GM12874 (cell line): Measurements from ENCODE around the gene SETD6.
A peak's percentile ranks its signal among the peaks of the same experiment; 100 is the strongest.

Experiments used
- CTCF ChIP-seq: IDR thresholded peaks from 2 replicates; pipeline ENCODE4 v1.5.1; 2011; ENCODE audit warnings: low read depth, mild to moderate bottlenecking, control low read depth, low read length, moderate library complexity; ENCODE audit not compliant: insufficient read depth

Gene SETD6

GRCh38 chr16:58487566-58488351 is 27.6 kb upstream of the SETD6 start:
- peak; percentile 94 for TF ChIP-seq CTCF

DNA sequence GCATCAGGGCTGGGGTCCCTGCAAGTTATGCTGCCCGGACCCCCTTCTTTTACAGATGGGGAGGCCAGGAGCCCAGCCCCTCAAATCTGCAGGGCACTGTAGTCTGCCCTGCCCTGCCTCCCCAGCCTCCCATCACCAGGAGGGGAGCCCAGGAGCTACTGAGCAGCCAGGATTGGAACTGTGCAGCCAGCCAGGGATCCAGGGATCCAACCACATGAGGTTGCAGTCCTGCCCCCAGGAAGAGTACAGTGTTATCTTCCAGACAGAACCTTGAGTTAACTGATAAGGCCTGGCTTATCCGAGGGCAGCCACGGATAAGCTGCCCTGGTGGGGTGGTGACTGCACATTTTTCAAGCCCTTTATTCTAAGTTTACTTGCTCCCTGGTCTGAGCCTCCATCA is 26.8 kb upstream of the SETD6 start:
- no peak for TF ChIP-seq CTCF

GRCh38 chr16:58490065-58490464 is 25.3 kb upstream of the SETD6 start:
- no peak for TF ChIP-seq CTCF

DNA sequence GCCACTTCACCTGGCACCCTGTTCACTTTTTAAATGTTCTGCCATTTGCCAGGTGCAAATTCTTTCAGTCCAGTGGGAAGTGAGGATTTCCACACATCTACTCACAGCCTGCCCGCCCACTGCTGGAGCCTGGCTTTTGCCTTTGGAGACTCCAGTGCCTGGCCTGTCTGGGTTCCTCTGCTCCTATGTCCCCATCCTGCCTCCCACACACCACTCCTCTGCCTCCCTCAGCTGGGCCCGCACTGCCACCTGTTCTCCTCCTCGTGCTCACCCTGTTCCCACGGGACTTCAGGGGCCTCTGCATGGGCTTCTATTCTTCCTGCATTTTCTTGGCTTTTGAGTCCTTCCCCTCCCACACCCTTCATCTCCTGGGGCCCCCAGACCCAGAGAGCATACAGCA is 23.3 kb upstream of the SETD6 start:
- no peak for TF ChIP-seq CTCF

GRCh38 chr16:58492735-58493134 is 22.6 kb upstream of the SETD6 start:
- TF ChIP-seq CTCF: no peak

DNA sequence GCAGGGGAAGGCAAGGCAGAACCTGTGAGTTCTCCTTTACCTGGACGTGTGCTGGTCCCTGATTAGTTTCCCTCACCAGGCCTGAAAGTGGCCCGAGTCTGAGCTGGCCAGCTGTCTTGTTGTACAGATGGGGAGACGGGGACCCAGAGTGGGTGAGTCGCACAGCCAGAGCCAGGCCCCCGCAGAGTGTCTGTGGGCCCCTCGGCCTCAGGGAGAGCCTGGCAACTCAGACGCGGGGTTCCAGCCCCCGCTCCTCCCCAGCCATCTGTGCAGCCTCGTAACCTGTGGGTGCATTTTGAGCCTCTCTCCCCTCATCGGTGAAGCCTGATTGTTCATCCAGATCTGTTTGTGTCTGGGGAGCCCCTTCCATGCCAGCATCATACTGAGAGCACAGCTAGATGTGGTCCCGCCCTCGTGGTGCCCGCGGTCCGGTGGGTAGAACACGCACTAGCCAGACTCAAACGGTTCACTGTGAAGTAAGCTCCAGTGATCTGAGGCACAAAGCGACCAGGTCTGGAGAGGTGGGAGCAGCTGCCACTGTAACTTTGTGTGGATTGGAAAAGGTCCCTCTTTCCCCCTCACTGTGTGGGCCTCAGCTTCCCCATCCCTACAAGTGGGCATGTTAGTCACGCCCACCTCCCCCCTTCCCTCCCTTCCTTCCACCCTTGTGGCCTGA is 21.4 kb upstream of the SETD6 start:
- no peak for TF ChIP-seq CTCF

GRCh38 chr16:58494981-58495520 is 20.3 kb upstream of the SETD6 start:
- TF ChIP-seq CTCF: peak; percentile 65
